ENCODE results near the gene LYSMD4. TPM values are rescaled to one million over a fixed set of nuclear protein-coding genes. Genes with fewer than 3 reads are reported as not detected.

The LYSMD4 gene
- polyA plus RNA-seq, 2 of the 4 experiments (the other 2 are of a cell fraction): 3.8 to 6.0 TPM

DNA sequence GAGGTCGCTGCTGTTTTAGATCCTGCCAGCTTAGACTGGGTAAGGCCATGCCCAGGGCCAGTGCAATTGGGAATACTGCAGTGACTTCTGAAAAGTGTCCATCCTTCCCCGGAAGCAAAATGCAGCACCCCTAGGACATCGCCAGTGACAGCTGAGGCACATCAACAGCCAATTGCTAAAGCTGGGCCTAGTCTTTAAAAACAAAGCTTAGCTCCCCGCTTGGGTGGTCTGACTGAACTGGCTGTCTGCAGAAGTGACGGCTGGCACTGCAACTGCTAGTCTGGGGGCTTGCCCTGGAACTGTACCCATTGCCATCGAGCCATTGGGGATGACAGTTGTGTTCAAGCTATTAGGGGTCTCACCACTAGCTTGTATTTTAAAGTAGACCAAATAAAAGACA, 4.3 kb downstream of the LYSMD4 start:
- Histone ChIP-seq H3K27ac (no peak overlapping the region), H3K4me1 (peaks cover 9% of the 10 kb centered on the region; the same call in 1 of the 3 replicates), H3K4me3 (no peak overlapping the region), H3K9me3 (no peaks in the 10 kb centered on the region), H3K4me2 (no peak overlapping the region)
- ChIA-PET CTCF (interaction anchor here (0.6 to 3.2 kb wide), 8 partner anchors 14 to 1302 kb away, joined by 3 to 13 read pairs (median 10); no protein-coding TSS in a partner anchor), POLR2A (no interaction called here)
- ATAC-seq: no peak
- DNase-seq (ENCODE audit: low read depth in 1 of 2, low spot score in 1 of 2): no peak
- no peak for FAIRE-seq
- 90% methylated on average over 6 of the region's 6 CpGs for WGBS (ENCODE audit: missing lambda C conversion rate)
- TF ChIP-seq NR3C1 (IDR thresholded peaks at IDR 0.05) (no peak), MYC (IDR thresholded peaks at IDR 0.05; ENCODE audit: borderline replicate concordance, low read length) (no peak), BHLHE40 (IDR thresholded peaks at IDR 0.05; ENCODE audit: low read depth, low read length) (no peak), RFX5 (IDR thresholded peaks at IDR 0.05) (no peak), NFE2L2 (conservative IDR thresholded peaks at IDR 0.05; ENCODE audit: low read length) (no peak), TP53 (CRISPR knock-in tag; IDR thresholded peaks at IDR 0.05) (no peak), TFCP2L1 (CRISPR knock-in tag; IDR thresholded peaks at IDR 0.05) (no peak), CBX2 (IDR thresholded peaks at IDR 0.05; ENCODE audit: borderline replicate concordance, low read depth) (no peak), POLR2AphosphoS2 (conservative IDR thresholded peaks at IDR 0.05; ENCODE audit: low read length) (no peak), GATA3 (IDR thresholded peaks at IDR 0.05; ENCODE audit: borderline replicate concordance) (no peak), JUNB (IDR thresholded peaks at IDR 0.05) (no peak), MAZ (IDR thresholded peaks at IDR 0.05; ENCODE audit: borderline replicate concordance, low read depth, low read length) (no peak), HEYL (CRISPR knock-in tag; IDR thresholded peaks at IDR 0.05) (no peak), HOXB13 (CRISPR knock-in tag; IDR thresholded peaks at IDR 0.05; ENCODE audit: low read depth) (no peak), ZFP36 (IDR thresholded peaks at IDR 0.05; ENCODE audit: borderline replicate concordance, partially characterized antibody) (no peak)
- TF ChIP-seq, protein P1, sequence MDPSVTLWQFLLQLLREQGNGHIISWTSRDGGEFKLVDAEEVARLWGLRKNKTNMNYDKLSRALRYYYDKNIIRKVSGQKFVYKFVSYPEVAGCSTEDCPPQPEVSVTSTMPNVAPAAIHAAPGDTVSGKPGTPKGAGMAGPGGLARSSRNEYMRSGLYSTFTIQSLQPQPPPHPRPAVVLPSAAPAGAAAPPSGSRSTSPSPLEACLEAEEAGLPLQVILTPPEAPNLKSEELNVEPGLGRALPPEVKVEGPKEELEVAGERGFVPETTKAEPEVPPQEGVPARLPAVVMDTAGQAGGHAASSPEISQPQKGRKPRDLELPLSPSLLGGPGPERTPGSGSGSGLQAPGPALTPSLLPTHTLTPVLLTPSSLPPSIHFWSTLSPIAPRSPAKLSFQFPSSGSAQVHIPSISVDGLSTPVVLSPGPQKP (IDR thresholded peaks at IDR 0.05; ENCODE audit: low read depth, low read length): no peak
- TF ChIP-seq, protein P2, sequence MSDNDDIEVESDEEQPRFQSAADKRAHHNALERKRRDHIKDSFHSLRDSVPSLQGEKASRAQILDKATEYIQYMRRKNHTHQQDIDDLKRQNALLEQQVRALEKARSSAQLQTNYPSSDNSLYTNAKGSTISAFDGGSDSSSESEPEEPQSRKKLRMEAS (IDR thresholded peaks at IDR 0.05): no peak
- TF ChIP-seq, protein P3, sequence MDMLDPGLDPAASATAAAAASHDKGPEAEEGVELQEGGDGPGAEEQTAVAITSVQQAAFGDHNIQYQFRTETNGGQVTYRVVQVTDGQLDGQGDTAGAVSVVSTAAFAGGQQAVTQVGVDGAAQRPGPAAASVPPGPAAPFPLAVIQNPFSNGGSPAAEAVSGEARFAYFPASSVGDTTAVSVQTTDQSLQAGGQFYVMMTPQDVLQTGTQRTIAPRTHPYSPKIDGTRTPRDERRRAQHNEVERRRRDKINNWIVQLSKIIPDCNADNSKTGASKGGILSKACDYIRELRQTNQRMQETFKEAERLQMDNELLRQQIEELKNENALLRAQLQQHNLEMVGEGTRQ (IDR thresholded peaks at IDR 0.05): no peak
- TF ChIP-seq, protein P4, sequence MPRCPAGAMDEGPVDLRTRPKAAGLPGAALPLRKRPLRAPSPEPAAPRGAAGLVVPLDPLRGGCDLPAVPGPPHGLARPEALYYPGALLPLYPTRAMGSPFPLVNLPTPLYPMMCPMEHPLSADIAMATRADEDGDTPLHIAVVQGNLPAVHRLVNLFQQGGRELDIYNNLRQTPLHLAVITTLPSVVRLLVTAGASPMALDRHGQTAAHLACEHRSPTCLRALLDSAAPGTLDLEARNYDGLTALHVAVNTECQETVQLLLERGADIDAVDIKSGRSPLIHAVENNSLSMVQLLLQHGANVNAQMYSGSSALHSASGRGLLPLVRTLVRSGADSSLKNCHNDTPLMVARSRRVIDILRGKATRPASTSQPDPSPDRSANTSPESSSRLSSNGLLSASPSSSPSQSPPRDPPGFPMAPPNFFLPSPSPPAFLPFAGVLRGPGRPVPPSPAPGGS (IDR thresholded peaks at IDR 0.05): no peak

DNA sequence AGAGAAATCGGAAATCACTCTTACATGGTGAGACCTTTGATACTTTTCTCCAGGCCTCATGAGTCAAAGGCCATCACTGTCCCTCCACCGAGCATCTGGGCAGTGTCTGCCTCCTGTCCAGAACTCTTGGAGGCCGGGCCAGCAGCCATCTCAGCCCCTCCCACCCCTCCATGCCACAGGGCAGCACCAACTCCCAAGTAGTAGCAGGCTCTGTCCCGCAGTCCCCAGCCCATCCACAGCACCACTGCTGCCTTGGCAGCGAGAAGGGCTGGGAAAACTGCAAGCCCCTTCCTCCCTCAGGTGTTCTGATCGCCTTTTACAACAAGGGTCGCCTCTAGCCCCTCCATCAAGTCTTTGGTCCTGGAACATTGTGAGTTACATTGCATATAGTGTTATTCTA, 5.5 kb downstream of the LYSMD4 start:
- CTCF ChIA-PET: interaction anchor here (3.2 kb wide), 1 partner anchor 29 kb away, joined by 11 read pairs; no protein-coding TSS in a partner anchor
- POLR2A ChIA-PET: no interaction called here
- FAIRE-seq (no peak), ATAC-seq (no peak), DNase-seq (ENCODE audit: low read depth in 1 of 2, low spot score in 1 of 2) (no peak)
- TF ChIP-seq CEBPB (IDR thresholded peaks at IDR 0.05) (no peak), HOXB13 (CRISPR knock-in tag; IDR thresholded peaks at IDR 0.05; ENCODE audit: low read depth) (no peak), HDAC2 (IDR thresholded peaks at IDR 0.05) (no peak), CHD4 (IDR thresholded peaks at IDR 0.05; ENCODE audit: borderline replicate concordance) (no peak), NFE2L2 (conservative IDR thresholded peaks at IDR 0.05; ENCODE audit: low read length) (no peak), MYC (IDR thresholded peaks at IDR 0.05; ENCODE audit: borderline replicate concordance, low read length) (no peak), JUNB (IDR thresholded peaks at IDR 0.05) (no peak), POLR2AphosphoS2 (conservative IDR thresholded peaks at IDR 0.05; ENCODE audit: low read length) (no peak), KDM5A (IDR thresholded peaks at IDR 0.05) (no peak), TFCP2L1 (CRISPR knock-in tag; IDR thresholded peaks at IDR 0.05) (no peak), HOXB5 (CRISPR knock-in tag; IDR thresholded peaks at IDR 0.05) (no peak), EP300 (IDR thresholded peaks at IDR 0.05) (no peak), EHMT2 (IDR thresholded peaks at IDR 0.05; ENCODE audit: low read depth) (no peak), KDM1A (IDR thresholded peaks at IDR 0.05; ENCODE audit: low read depth) (no peak), ZSCAN20 (CRISPR knock-in tag; IDR thresholded peaks at IDR 0.05) (no peak)
- TF ChIP-seq, protein P4 (IDR thresholded peaks at IDR 0.05): no peak
- TF ChIP-seq, protein P5, sequence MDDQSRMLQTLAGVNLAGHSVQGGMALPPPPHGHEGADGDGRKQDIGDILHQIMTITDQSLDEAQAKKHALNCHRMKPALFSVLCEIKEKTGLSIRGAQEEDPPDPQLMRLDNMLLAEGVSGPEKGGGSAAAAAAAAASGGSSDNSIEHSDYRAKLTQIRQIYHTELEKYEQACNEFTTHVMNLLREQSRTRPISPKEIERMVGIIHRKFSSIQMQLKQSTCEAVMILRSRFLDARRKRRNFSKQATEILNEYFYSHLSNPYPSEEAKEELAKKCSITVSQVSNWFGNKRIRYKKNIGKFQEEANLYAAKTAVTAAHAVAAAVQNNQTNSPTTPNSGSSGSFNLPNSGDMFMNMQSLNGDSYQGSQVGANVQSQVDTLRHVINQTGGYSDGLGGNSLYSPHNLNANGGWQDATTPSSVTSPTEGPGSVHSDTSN (IDR thresholded peaks at IDR 0.05): no peak
- 69% methylated on average over 7 of the region's 7 CpGs for WGBS (ENCODE audit: missing lambda C conversion rate)
- Histone ChIP-seq H3K9me3 (no peaks in the 10 kb centered on the region), H3K27ac (no peak overlapping the region), H3K4me2 (no peak overlapping the region), H3K4me1 (0 out of 3 replicates have a peak, but pooled peaks cover 6% of the 10 kb centered on the region), H3K4me3 (no peak overlapping the region)
